Stimulated activated memory B cell treated with anti-CD40 and anti-IgM and Interleukin-4, amounts not matched to agents 10 μg/mL and 1 μg/mL and 100 μg/mL, for 72 hours (primary cell): ENCODE results near the gene PAK6.

Source experiments
- ATAC-seq: fragments of 150-1000 bp; cut with Tn5 transposase; 2 replicates; pipeline ENCODE4 v1.10.0; 2021
- H3K27ac Mint-ChIP-seq: one replicate; pipeline ENCODE4 v1.8.0; 2022; ENCODE audit warnings: mild to moderate bottlenecking, mixed read lengths
- H3K27me3 Mint-ChIP-seq: one replicate; pipeline ENCODE4 v1.8.0; 2022; ENCODE audit warnings: mixed read lengths
- H3K36me3 Mint-ChIP-seq: one replicate; pipeline ENCODE4 v1.8.0; 2022; ENCODE audit warnings: mixed read lengths
- H3K4me1 Mint-ChIP-seq: one replicate; pipeline ENCODE4 v1.8.0; 2022; ENCODE audit warnings: mixed read lengths
- H3K4me3 Mint-ChIP-seq: one replicate; pipeline ENCODE4 v1.8.0; 2022; ENCODE audit warnings: mild to moderate bottlenecking, moderate library complexity, mixed read lengths
- H3K9me3 Mint-ChIP-seq: one replicate; pipeline ENCODE4 v1.8.0; 2022; ENCODE audit warnings: mixed read lengths

PAK6 gene

DNA sequence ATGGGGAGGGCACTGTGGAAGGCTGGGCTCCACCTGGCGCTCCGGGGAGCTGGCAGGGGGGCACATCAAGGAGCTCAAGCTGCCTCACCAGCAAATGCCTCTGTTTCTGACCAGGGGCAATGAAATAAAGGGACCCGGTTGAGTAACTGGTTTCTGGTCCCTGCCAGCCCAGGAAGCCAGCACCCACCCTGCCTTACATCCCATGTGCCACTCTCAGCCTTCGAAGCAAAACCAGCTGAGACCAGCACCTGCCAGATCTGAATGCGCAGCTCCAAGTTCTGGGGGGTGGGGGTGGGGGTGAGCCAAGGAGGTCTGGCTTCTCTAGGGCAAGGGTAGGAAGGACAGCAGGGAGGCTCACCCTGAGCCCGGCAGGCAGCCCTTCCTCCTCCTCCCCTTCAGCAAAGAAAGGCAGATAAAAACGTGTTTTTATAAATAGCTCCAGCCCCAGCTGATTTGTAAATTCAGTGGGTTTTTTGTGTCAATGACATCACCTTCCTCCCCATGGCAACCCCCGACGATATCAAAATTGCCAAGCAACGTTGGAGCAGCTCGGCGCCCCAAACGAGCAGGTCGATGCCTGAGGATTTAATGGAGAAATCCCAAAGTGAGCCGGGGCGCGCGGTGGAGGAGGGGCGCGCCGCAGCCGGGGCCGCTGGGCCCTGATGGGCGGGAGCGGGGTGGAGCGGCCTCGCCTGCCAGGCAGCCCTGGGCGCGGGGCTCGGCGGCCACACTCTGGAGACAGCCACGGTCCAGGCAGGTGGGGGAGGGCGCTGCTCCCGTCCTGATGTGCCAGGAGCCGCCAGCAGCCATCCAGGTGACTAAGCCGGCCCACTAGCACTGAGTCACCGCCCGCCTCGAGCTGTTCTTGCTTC lies at the start of gene PAK6:
TSS of gene PAK6 (plus strand) at position 532 of the 872 bp plus-strand sequence. CDS start 25,723 bp downstream, outside the sequence.
- ATAC-seq: peak; percentile 55
- peak within 1 kb of the TSS; percentile 33 for H3K27ac Mint-ChIP-seq
- peaks cover 14% of the 10 kb centered on the region for H3K27me3 Mint-ChIP-seq
- H3K36me3 Mint-ChIP-seq: no peaks in the 10 kb centered on the region
- no peaks in the 10 kb centered on the region for H3K9me3 Mint-ChIP-seq
- peaks cover 39% of the 10 kb centered on the region for H3K4me1 Mint-ChIP-seq
- H3K4me3 Mint-ChIP-seq: peak within 1 kb of the TSS; percentile 57

DNA sequence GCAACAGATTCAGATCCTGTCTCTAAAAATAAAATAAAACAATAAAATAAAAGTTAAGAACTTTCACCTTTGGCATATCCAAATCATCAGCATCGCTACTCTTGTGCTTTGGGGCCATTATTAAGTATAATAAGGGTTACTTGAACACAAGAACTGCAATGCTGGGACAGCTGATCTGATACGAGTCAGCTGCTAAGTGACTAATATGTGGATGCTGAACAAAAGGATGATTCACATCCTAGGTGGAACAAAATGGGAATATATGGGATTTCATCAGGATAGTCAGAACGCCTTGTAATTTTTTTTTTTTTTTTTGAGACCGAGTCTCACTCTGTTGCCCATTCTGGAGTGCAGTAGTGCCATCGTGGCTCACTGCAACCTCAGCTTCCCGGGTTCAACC lies 48.3 kb upstream of the PAK6 start:
- no peak for ATAC-seq
- H3K4me3 Mint-ChIP-seq: no peak overlapping the region
- no peak overlapping the region for H3K27ac Mint-ChIP-seq
- no peaks in the 10 kb centered on the region for H3K9me3 Mint-ChIP-seq
- H3K27me3 Mint-ChIP-seq: no peaks in the 10 kb centered on the region
- no peaks in the 10 kb centered on the region for H3K36me3 Mint-ChIP-seq
- no peaks in the 10 kb centered on the region for H3K4me1 Mint-ChIP-seq

DNA sequence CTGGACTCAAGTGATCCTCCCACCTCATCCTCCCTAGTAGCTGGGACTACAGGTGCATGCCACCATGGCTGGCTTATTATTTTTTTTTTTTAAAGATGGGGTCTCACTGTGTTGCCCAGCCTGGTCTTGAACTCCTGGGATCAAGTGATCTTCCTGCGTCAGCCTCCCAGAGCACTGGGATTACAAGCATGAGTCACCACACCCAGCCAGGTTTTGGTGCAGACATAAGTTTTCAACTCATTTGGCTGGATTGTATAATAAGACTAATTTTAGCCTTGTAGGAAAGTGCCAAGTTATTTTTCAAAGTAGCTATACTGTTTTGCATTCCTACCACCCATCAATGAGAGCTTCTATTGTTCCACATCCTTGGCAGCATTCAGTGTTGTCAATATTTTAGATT lies 45.9 kb upstream of the PAK6 start:
- H3K9me3 Mint-ChIP-seq: no peaks in the 10 kb centered on the region
- H3K4me1 Mint-ChIP-seq: no peaks in the 10 kb centered on the region
- H3K27ac Mint-ChIP-seq: no peak overlapping the region
- no peaks in the 10 kb centered on the region for H3K27me3 Mint-ChIP-seq
- H3K36me3 Mint-ChIP-seq: no peaks in the 10 kb centered on the region
- no peak for ATAC-seq
- no peak overlapping the region for H3K4me3 Mint-ChIP-seq

DNA sequence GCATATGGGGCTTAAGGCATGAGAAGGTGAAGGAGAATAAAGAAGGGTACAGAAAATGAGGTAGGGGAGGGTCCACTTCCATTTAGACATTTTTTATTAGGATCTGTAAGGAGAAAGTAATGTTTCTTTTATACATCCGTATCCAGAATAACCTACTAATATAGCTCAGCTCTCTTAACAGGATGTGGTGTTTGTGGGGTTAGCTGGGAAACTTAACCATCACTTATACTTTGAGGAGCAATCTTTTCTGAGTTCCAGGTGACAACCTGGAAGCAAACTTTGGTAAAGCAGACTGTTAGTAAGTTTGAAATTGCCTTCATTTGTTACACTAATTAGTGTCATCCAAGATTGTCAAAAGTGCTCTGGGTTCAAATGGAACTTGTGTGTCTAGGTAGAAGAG lies 41.4 kb upstream of the PAK6 start:
- Mint-ChIP-seq H3K36me3 (no peaks in the 10 kb centered on the region), H3K9me3 (no peaks in the 10 kb centered on the region), H3K27ac (no peak overlapping the region), H3K4me1 (no peaks in the 10 kb centered on the region), H3K27me3 (no peaks in the 10 kb centered on the region), H3K4me3 (no peak overlapping the region)
- no peak for ATAC-seq

DNA sequence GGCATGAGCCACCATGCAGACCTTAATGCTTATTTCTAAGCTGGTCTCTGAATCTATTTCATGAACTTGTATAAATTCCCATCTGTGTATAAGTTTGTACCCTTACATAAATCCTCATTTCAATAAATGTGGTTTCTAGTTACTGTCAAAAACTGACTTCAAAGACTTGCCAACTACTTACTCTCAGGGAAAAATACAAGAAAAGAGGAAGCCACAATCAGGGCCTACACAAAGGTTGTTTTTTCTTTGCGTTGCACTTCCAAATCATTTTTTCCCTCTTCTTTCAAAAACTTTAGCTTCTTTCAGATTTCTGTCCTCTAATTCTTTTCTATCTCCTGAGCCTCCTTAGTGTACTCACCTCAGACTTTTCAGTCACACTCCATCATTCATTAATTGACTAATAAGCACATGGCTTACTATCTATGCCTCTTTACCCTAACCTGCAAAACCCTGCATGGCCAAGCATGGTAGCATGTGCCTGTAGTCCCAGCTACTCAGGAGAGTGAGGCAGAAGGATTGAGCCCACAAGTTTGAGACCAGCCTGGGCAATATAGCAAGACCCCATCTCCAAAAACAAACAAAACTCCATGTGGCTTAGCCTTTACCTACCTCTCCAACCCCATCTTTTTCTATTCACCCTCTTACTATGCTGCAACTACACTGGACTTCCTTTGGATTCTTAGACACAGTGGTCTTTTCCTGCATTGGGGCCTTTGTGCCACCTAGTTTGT lies 40.3 kb upstream of the PAK6 start:
- no peaks in the 10 kb centered on the region for H3K36me3 Mint-ChIP-seq
- H3K4me1 Mint-ChIP-seq: no peaks in the 10 kb centered on the region
- no peak overlapping the region for H3K27ac Mint-ChIP-seq
- H3K27me3 Mint-ChIP-seq: no peaks in the 10 kb centered on the region
- H3K4me3 Mint-ChIP-seq: no peak overlapping the region
- no peak for ATAC-seq
- H3K9me3 Mint-ChIP-seq: no peaks in the 10 kb centered on the region

DNA sequence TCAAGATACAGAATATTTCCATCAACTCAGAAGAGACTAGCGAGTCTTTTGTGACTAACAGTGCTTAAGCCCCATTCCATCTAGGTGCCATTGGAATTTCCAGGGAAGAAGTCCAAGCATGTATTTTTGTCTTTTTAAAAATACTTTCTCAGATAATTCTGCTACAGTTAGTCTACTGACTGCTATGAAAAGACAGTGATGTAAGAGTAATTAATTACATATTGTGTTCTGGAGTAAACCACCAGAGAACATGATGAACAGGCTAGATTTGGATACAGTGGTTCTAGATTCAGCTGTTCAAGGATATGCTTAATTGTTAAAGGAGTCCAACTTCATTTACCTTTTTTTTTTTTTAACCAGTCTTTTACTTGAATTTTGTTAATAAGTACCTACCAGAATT lies 34.8 kb upstream of the PAK6 start:
- no peak overlapping the region for H3K27ac Mint-ChIP-seq

DNA sequence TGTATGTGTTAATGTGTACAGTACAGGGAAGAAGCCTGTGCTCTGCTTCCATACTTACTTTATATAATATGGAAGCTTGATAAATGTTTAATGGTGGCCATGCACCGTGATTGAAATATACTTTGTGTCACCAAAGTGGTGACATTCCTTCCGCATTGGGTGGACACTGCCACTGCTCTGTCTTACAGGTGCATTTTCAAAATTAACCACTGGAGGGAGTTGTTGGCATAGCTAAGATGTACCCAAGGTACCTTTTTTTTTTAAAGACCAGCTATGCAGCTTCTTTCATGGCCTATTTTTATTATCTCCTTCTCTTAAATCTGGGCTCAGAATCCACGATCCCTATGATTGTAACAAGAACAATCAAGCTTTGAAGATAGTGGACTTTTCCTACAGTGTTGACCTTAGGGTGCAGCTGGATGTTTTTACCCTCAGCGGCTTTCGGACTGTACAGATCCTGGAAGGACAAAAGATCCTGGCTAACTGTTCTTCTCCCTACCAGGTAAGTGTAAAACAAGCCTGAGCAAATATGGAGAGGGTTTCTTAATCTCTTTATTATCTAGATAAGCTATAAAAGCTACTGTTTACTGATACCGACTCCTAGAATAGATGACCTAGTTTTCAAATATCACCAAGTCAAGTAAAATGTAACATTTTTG lies 21.6 kb upstream of the PAK6 start:
- H3K4me3 Mint-ChIP-seq: no peak overlapping the region
- H3K27me3 Mint-ChIP-seq: no peaks in the 10 kb centered on the region
- H3K27ac Mint-ChIP-seq: no peak overlapping the region
- no peaks in the 10 kb centered on the region for H3K4me1 Mint-ChIP-seq
- ATAC-seq: peak; percentile 87
- H3K9me3 Mint-ChIP-seq: no peaks in the 10 kb centered on the region
- no peaks in the 10 kb centered on the region for H3K36me3 Mint-ChIP-seq

More for the DNA sequence above, 34.8 kb upstream of the PAK6 start:
- H3K36me3 Mint-ChIP-seq: no peaks in the 10 kb centered on the region
- H3K4me3 Mint-ChIP-seq: no peak overlapping the region
- no peaks in the 10 kb centered on the region for H3K4me1 Mint-ChIP-seq
- H3K27me3 Mint-ChIP-seq: no peaks in the 10 kb centered on the region
- ATAC-seq: no peak
- no peaks in the 10 kb centered on the region for H3K9me3 Mint-ChIP-seq

DNA sequence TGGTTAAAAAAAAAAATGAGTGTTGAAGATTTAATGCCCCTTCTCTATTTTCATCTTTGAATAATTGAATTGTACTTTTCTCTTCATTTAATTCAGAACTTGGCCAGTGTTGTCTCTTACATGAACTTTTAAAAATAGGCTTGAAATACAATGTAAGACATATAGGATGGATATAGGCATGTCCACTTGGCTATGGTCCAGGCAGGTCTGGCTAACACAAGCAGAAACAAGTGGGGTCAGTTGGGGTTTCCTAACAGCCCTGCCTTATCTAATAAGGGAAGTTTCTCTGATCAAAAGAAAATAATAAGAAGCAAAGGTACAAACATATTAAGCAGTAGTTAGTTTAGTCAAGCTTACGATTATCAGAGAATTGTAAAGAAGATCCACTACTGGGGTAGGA lies 19.1 kb upstream of the PAK6 start:
- no peaks in the 10 kb centered on the region for H3K9me3 Mint-ChIP-seq
- H3K27ac Mint-ChIP-seq: no peak overlapping the region
- H3K36me3 Mint-ChIP-seq: no peaks in the 10 kb centered on the region

DNA sequence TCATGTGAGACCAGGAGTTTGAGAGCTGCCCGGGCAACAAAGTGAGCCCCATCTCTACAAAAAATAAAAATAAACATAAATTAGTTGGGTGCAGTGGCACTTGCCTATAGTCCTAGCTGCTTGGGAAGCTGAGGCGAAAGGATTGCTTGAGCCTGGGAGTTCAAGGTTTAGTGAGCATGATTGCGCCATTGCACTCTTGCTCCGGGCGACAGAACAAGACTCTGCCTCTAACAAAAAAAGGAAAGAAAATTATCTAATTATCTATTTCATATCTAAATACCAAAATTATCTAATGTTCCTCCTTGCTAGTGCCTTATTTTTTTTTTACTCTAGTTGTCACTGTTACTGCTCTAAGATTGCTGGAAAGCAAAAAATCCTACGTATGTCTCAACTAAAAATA lies 16.7 kb upstream of the PAK6 start:
- no peaks in the 10 kb centered on the region for H3K27me3 Mint-ChIP-seq
- no peak for ATAC-seq
- no peak overlapping the region for H3K27ac Mint-ChIP-seq
- H3K9me3 Mint-ChIP-seq: no peaks in the 10 kb centered on the region
- no peaks in the 10 kb centered on the region for H3K4me1 Mint-ChIP-seq
- no peak overlapping the region for H3K4me3 Mint-ChIP-seq
- H3K36me3 Mint-ChIP-seq: no peaks in the 10 kb centered on the region

More for the DNA sequence above, 19.1 kb upstream of the PAK6 start:
- H3K27me3 Mint-ChIP-seq: no peaks in the 10 kb centered on the region
- H3K4me3 Mint-ChIP-seq: no peak overlapping the region
- ATAC-seq: no peak
- H3K4me1 Mint-ChIP-seq: no peaks in the 10 kb centered on the region

DNA sequence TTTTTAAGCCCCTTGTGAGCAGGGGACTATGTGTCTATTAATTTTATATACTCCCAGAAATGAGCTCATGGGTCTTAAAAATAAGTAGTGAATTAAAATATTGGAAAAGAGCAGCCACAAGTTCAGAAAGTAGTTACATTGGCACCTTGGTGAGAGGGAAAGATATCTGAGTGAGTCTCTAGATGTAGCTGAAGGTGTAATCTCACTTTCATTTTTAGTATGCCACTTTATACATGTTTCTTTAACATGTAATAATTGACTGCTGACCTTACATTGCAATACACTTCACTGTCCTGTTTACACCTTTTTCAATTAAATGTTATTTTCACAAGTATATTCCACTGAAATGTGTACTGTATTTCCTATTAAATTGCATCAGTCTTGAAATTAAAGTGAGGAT lies 12.1 kb upstream of the PAK6 start:
- Mint-ChIP-seq H3K4me1 (no peaks in the 10 kb centered on the region), H3K27me3 (no peaks in the 10 kb centered on the region), H3K36me3 (no peaks in the 10 kb centered on the region), H3K9me3 (no peaks in the 10 kb centered on the region), H3K4me3 (no peak overlapping the region), H3K27ac (no peak overlapping the region)
- no peak for ATAC-seq

DNA sequence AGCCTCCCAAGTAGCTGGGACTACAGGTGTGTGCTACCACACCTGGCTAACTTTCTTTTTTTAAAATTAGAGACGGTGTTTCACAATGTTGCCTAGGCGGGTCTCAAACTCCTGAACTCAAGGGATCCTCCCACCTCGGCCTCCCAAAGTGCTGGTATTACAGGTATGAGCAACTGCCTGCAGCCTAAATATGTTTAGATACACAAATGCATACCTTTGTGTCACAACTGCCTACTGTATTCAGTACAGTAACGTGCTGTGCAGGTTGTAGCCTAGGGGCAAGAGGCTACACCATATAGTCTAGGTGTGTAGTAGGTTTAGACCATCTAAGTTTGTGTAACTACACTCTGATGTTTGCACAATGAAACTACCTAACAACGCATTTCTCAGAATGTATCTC lies 9.5 kb upstream of the PAK6 start:
- no peaks in the 10 kb centered on the region for H3K9me3 Mint-ChIP-seq
- no peaks in the 10 kb centered on the region for H3K4me1 Mint-ChIP-seq
- no peak overlapping the region for H3K4me3 Mint-ChIP-seq
- ATAC-seq: no peak
- H3K27me3 Mint-ChIP-seq: no peaks in the 10 kb centered on the region
- H3K36me3 Mint-ChIP-seq: no peaks in the 10 kb centered on the region
- H3K27ac Mint-ChIP-seq: no peak overlapping the region

DNA sequence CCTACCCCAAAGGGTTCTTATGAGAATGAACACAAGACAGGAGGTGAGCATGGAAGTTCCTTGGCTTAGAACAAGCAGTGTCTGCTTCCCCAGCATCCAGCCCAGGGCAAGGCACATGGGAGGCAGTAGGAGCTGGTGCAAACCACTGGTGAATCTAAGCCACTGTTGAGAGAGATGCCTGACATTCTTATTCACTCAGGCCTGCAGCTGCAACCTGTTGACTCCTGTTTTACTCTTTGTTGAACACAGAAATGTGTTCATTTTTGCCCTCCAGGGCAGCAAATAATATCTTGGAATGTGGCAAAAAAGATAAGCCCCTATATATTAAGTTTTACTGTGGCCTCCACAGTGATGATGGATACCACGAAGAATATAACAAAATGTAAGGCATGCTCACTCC lies 8.9 kb upstream of the PAK6 start:
- no peak overlapping the region for H3K27ac Mint-ChIP-seq
- H3K36me3 Mint-ChIP-seq: no peaks in the 10 kb centered on the region
- peaks cover 4% of the 10 kb centered on the region for H3K4me1 Mint-ChIP-seq
- ATAC-seq: no peak
- no peaks in the 10 kb centered on the region for H3K9me3 Mint-ChIP-seq
- no peaks in the 10 kb centered on the region for H3K27me3 Mint-ChIP-seq
- no peak overlapping the region for H3K4me3 Mint-ChIP-seq

DNA sequence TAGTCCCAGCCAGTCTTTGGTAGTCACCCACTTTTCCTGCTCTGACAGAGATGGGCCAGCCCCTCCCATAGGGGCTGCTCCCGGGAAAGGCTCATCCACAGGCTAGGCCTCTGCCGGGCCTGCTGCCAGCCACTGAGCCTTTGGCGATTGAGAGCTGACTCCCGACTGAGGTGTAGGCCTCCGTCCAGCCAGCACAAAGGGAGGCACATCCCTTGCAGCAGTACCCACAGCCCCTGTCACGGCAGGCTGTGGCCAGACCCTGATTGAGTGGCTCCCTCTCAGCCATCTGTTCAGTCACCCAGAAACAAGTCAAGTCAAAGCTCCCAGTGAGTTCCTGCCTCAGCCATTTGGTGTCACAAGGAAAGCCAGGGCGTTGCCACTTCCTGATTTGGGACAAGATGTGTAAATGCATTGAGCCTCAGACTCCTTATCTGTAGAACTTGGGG lies 6.2 kb upstream of the PAK6 start:
- Mint-ChIP-seq H3K27ac (no peak overlapping the region), H3K27me3 (no peaks in the 10 kb centered on the region), H3K4me3 (no peak overlapping the region), H3K4me1 (peaks cover 18% of the 10 kb centered on the region), H3K36me3 (no peaks in the 10 kb centered on the region), H3K9me3 (no peaks in the 10 kb centered on the region)
- ATAC-seq: no peak

DNA sequence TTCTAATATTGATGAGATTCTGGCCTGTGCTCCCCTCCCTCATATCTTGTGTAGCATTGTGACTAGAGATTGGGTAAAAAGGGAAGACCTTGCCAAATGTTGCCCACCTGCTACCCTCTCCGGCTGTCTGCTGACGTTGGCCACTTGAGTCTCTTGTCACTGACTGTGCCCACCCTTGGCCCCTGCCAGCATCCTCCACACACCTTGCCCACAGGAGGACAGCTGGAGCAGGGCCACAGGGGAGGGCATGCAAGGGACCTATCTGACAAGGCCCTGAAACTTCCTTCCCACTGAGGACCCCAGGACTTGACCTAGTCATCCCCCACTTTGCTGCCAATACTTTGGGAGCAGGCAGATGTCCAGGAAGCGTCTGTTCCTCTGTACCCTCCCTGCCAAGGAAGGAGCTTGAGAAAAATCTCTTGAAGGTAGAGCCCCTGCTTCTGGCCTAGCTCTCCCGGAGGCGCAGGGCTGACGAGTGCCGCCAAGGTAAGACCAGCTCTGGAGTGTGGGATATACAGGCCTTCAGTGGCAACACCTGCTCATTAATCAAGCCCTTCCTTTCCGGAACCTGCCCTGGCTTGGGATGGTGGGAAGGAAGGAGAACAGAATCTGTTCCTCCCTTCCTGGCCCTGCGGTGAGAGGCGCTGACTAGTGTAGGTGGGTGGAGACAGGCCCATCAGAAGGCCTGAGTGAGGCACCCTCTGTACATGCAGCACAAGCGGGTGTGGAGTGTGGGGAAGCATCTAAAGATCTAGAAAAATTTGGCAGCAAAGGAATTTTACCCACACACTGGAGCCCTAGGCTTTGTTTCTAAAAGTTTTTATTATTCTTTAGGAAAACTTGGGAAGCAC lies 4.9 kb upstream of the PAK6 start:
- ATAC-seq: no peak
- no peaks in the 10 kb centered on the region for H3K9me3 Mint-ChIP-seq
- peaks cover under 1% of the 10 kb centered on the region for H3K27me3 Mint-ChIP-seq
- H3K27ac Mint-ChIP-seq: peak overlapping the region; percentile 62
- no peaks in the 10 kb centered on the region for H3K36me3 Mint-ChIP-seq
- H3K4me3 Mint-ChIP-seq: no peak overlapping the region
- H3K4me1 Mint-ChIP-seq: peaks cover 29% of the 10 kb centered on the region

DNA sequence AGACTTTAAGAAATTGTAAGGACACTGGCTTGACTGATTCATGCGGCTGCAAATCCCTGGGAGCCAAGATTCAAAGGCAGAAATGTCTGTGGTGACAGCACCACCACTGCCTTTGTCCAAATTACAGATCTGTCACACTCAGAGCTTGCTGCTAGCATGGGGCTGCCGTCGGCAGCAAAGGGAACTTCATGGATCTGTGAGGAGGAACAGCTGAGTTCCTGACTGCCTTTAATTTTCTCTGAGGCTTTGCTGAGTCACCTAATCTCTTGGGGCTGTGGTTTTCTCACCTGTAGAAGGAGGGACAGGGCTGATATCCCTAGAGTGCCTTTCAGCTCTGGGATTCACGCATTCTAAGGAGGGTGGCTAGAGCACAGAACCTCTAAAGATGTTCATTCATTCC lies 4.1 kb upstream of the PAK6 start:
- Mint-ChIP-seq H3K36me3 (no peaks in the 10 kb centered on the region), H3K4me1 (peaks cover 38% of the 10 kb centered on the region), H3K27me3 (peaks cover 8% of the 10 kb centered on the region), H3K9me3 (no peaks in the 10 kb centered on the region), H3K4me3 (no peak overlapping the region), H3K27ac (peak overlapping the region; percentile 62)
- ATAC-seq: no peak
